ENCODE results near the gene ATP10A. TPM values are rescaled to one million over a fixed set of nuclear protein-coding genes. Genes with fewer than 3 reads are reported as not detected.

The ATP10A gene
- total and polyA plus RNA-seq, 2 of the 8 experiments (the other 6 are each of a cell fraction or from before 2014, with no cell fraction given) = 2.0 to 2.8 TPM

- WGBS, 2 experiments (ENCODE audit: extremely low coverage in 1 of 2, insufficient coverage in 1 of 2, insufficient read length in 1 of 2, insufficient replicate concordance in 2 of 2, low coverage in 1 of 2, low lambda C conversion rate in 2 of 2, missing lambda C conversion rate in 1 of 2) = 61% methylated on average over 3 of the region's 3 CpGs; no CpG with 5 or more reads in 1 of the 2 experiments
- DNase-seq (ENCODE audit: low read depth in 1 of 2, low spot score in 2 of 2) (no peak), FAIRE-seq (no peak)
- Histone ChIP-seq H2BK12ac (ENCODE audit: low read depth, low read length) (no peak overlapping the region), H3K14ac (ENCODE audit: insufficient read length) (no peak overlapping the region), H3K56ac (replicated peaks; ENCODE audit: insufficient read length, low read depth, low read length) (no peak overlapping the region), H2BK5ac (ENCODE audit: low read depth, low read length) (no peak overlapping the region), H3K27me3 (replicated peaks in 1 of 4; ENCODE audit: control insufficient read depth in 3 of 4, extremely low read depth in 1 of 4, insufficient read depth in 3 of 4, low read length in 3 of 4) (peaks cover 0 to 12% (median 6%) of the 10 kb centered on the region in 4 experiments; a peak in 4 of 7 replicates), H3K9me3 (ENCODE audit: insufficient read depth in 2 of 2, low read depth in 1 of 2, low read length in 1 of 2) (no peaks in the 10 kb centered on the region), H3K4me1 (replicated peaks in 1 of 4; ENCODE audit: control insufficient read depth in 3 of 4, insufficient read depth in 4 of 4, low read length in 3 of 4) (peaks cover 0 to 4% (median 1%) of the 10 kb centered on the region in 4 experiments; a peak in 3 of 7 replicates), H2AK5ac (ENCODE audit: low read depth, low read length) (no peak overlapping the region), H3K9ac (replicated peaks in 1 of 4; ENCODE audit: extremely low read depth in 1 of 4, low read depth in 3 of 4, low read length in 3 of 4) (no peak overlapping the region; a peak in 1 of 7 replicates), H4K20me1 (replicated peaks in 1 of 2; ENCODE audit: control insufficient read depth in 1 of 2, insufficient read depth in 2 of 2, low read length in 2 of 2) (no peaks in the 10 kb centered on the region), H4K5ac (ENCODE audit: insufficient read length, low read depth, low read length) (no peak overlapping the region), H3K36me3 (ENCODE audit: control insufficient read depth in 2 of 4, insufficient read depth in 4 of 4, low read length in 3 of 4) (no peaks in the 10 kb centered on the region), H2AFZ (ENCODE audit: low read length) (no peak overlapping the region), H3K4ac (replicated peaks; ENCODE audit: insufficient read length, low read depth, low read length) (no peak overlapping the region), H3K18ac (ENCODE audit: extremely low read depth, low read length) (no peak overlapping the region), H3K23ac (ENCODE audit: insufficient read length) (no peak overlapping the region), H3K23me2 (ENCODE audit: low read depth, low read length) (no peaks in the 10 kb centered on the region), H3K79me1 (ENCODE audit: low read depth, low read length) (no peaks in the 10 kb centered on the region), H2BK15ac (ENCODE audit: low read length) (no peak overlapping the region), H2BK120ac (replicated peaks; ENCODE audit: low read depth, low read length) (no peak overlapping the region), H3K79me2 (ENCODE audit: control insufficient read depth in 1 of 2, insufficient read depth in 2 of 2, low read length in 2 of 2) (no peaks in the 10 kb centered on the region), H3K4me2 (ENCODE audit: insufficient read depth in 1 of 2, low read depth in 2 of 2, low read length in 2 of 2) (no peak overlapping the region), H3K4me3 (ENCODE audit: extremely low read depth in 1 of 4, insufficient read depth in 2 of 4, low read depth in 3 of 4, low read length in 4 of 4) (no peak overlapping the region), H4K8ac (ENCODE audit: extremely low read depth, insufficient read depth, low read length) (no peak overlapping the region), H3K27ac (ENCODE audit: low read depth, low read length) (no peak overlapping the region), H4K91ac (replicated peaks; ENCODE audit: insufficient read length, low read length) (no peak overlapping the region), H2BK20ac (ENCODE audit: low read length) (no peak overlapping the region)
- ChIA-PET CTCF (ENCODE audit: partially characterized antibody) (interaction anchor here (1.7 kb wide), 1 partner anchor 50 kb away, joined by 4 read pairs; no protein-coding TSS in a partner anchor), POLR2A (ENCODE audit: partially characterized antibody) (no interaction called here)
- TF ChIP-seq PHF8 (conservative IDR thresholded peaks at IDR 0.05; ENCODE audit: low read depth, low read length) = no peak
- no peak for TF ChIP-seq POU5F1 (IDR thresholded peaks at IDR 0.05; ENCODE audit: low read depth, low read length)
- no peak for TF ChIP-seq BRCA1 (IDR thresholded peaks at IDR 0.05; ENCODE audit: low read depth, low read length)
- no peak for TF ChIP-seq SIN3A (conservative IDR thresholded peaks at IDR 0.05 in 1 of 2, IDR thresholded peaks at IDR 0.05 in 1 of 2; ENCODE audit: low read depth in 1 of 2, low read length in 2 of 2)
- no peak for TF ChIP-seq EZH2 (IDR thresholded peaks at IDR 0.05; ENCODE audit: low read depth, low read length, severe bottlenecking)
- no peak for TF ChIP-seq JUN (IDR thresholded peaks at IDR 0.05; ENCODE audit: low read depth, low read length)
- TF ChIP-seq HDAC2 (IDR thresholded peaks at IDR 0.05; ENCODE audit: borderline replicate concordance in 1 of 2, low read depth in 2 of 2, low read length in 2 of 2) = no peak
- no peak for TF ChIP-seq RXRA (IDR thresholded peaks at IDR 0.05; ENCODE audit: insufficient read depth, low read depth, low read length)
- no peak for TF ChIP-seq TAF1 (IDR thresholded peaks at IDR 0.05; ENCODE audit: low read depth, low read length)
- TF ChIP-seq, protein P1, sequence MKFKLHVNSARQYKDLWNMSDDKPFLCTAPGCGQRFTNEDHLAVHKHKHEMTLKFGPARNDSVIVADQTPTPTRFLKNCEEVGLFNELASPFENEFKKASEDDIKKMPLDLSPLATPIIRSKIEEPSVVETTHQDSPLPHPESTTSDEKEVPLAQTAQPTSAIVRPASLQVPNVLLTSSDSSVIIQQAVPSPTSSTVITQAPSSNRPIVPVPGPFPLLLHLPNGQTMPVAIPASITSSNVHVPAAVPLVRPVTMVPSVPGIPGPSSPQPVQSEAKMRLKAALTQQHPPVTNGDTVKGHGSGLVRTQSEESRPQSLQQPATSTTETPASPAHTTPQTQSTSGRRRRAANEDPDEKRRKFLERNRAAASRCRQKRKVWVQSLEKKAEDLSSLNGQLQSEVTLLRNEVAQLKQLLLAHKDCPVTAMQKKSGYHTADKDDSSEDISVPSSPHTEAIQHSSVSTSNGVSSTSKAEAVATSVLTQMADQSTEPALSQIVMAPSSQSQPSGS (IDR thresholded peaks at IDR 0.05; ENCODE audit: low read length) = no peak
- TF ChIP-seq TAF7 (optimal IDR thresholded peaks at IDR 0.05; ENCODE audit: borderline replicate concordance, low read depth, low read length) = no peak
- TF ChIP-seq CREB1 (IDR thresholded peaks at IDR 0.05) = no peak
Observed at GRCh38 chr15:25633862-25634261, 229.3 kb downstream of the ATP10A start.

Data from H1 (cell line).